Prostate gland (tissue), 2 donors: Measurements from ENCODE around the gene PRUNE1. TPM values are rescaled to one million over a fixed set of nuclear protein-coding genes. Genes with fewer than 3 reads are reported as not detected.

Source experiments
- DNase-seq: peaks from one replicate; pipeline ENCODE4 v3.0.0-alpha.2; 2019; ENCODE audit warnings: low spot score
- H3K27ac ChIP-seq, 2 donors: fragments of 200-600 bp; sonication (generic); 2 replicates each; pipeline ENCODE4 v1.5.1; 2017 to 2019
- H3K27me3 ChIP-seq: fragments of 200-600 bp; sonication (generic); replicated peaks from 2 replicates; pipeline ENCODE4 v1.5.1; 2019; ENCODE audit not compliant: insufficient read depth
- H3K36me3 ChIP-seq, 2 donors: fragments of 200-600 bp; sonication (generic); 1 replicate in 1 of 2; 2 replicates in 1 of 2; pipeline versions ENCODE4 v1.5.1 to v1.8.1; 2017 to 2019
- H3K4me1 ChIP-seq: fragments of 200-600 bp; sonication (generic); replicated peaks from 2 replicates; pipeline ENCODE4 v1.5.1; 2019
- H3K4me3 ChIP-seq, 2 donors: fragments of 200-600 bp; sonication (generic); 2 replicates each; pipeline ENCODE4 v1.5.1; 2017 to 2019
- H3K9me3 ChIP-seq: fragments of 200-600 bp; sonication (generic); 2 replicates; pipeline ENCODE4 v1.5.1; 2017
- CTCF ChIP-seq, 4 experiments: fragments of 200-600 bp in 2 of 4; fragments of 450-650 bp in 2 of 4; sonication (generic) in 2 of 4; IDR thresholded peaks; 1 replicate in 3 of 4; 2 replicates in 1 of 4; pipeline ENCODE4 v1.5.1; 2016 to 2019; ENCODE audit warnings: antibody characterized with exemption in 4 of 4, mild to moderate bottlenecking in 2 of 4, moderate library complexity in 2 of 4
- POLR2A ChIP-seq: fragments of 450-650 bp; IDR thresholded peaks from one replicate; pipeline ENCODE4 v1.6.1; 2016; ENCODE audit warnings: antibody characterized with exemption, mild to moderate bottlenecking
- POLR2AphosphoS5 ChIP-seq: sonication (generic); formaldehyde crosslinking; IDR thresholded peaks from one replicate; pipeline ENCODE4 v1.6.1; 2017; ENCODE audit warnings: antibody characterized with exemption
- WGBS: methylation state at CpG from one replicate; pipeline ENCODE4 v1.1.5; 2018; 5-methylcytosine and 5-hydroxymethylcytosine counted together
- intact Hi-C: fragments of 100-400 bp; cut with DNase I; formaldehyde crosslinking; loops from one replicate; pipeline ENCODE4 v1.14.2; 2022
- total RNA-seq, 2 donors: library from RNA; depleted of rRNA; stranded (reverse); fragments of >200 nt; gene quantifications; one replicate each; pipeline ENCODE4 v1.1.0, GENCODE V29; 2016

PRUNE1 gene, protein sequence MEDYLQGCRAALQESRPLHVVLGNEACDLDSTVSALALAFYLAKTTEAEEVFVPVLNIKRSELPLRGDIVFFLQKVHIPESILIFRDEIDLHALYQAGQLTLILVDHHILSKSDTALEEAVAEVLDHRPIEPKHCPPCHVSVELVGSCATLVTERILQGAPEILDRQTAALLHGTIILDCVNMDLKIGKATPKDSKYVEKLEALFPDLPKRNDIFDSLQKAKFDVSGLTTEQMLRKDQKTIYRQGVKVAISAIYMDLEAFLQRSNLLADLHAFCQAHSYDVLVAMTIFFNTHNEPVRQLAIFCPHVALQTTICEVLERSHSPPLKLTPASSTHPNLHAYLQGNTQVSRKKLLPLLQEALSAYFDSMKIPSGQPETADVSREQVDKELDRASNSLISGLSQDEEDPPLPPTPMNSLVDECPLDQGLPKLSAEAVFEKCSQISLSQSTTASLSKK
- total RNA-seq = 10 to 100 TPM; 29.2 to 37.5 TPM

GRCh38 chr1:151008244-151009205 is at the start of gene PRUNE1:
PRUNE1 (plus strand) TSS chr1:151008449; CDS start chr1:151008633, 184 bp downstream.
- H3K4me1 ChIP-seq = peaks cover under 1% of the 10 kb centered on the region
- intact Hi-C loops = no loop called here

GRCh38 chr1:150960646-150961045 is 47.6 kb upstream of the PRUNE1 start:
- intact Hi-C loops = no loop called here

More at GRCh38 chr1:151008244-151009205, at the start of gene PRUNE1:
- peak within 1 kb of the TSS; percentile 61 to 72 for H3K4me3 ChIP-seq
- WGBS = under 1% methylated on average over 66 of the region's 69 CpGs
- no peaks in the 10 kb centered on the region for H3K27me3 ChIP-seq
- TF ChIP-seq CTCF (IDR thresholded peaks at IDR 0.05) (peak in 3 of 4 experiments; percentile 15 to 68 (median 37)), POLR2A (peak; percentile 76), POLR2AphosphoS5 (peak; percentile 94)
- DNase-seq = peak; percentile 93
- H3K36me3 ChIP-seq = no peaks in the 10 kb centered on the region
- no peaks in the 10 kb centered on the region for H3K9me3 ChIP-seq
- H3K27ac ChIP-seq = peak within 1 kb of the TSS; percentile 91 to 96

DNA sequence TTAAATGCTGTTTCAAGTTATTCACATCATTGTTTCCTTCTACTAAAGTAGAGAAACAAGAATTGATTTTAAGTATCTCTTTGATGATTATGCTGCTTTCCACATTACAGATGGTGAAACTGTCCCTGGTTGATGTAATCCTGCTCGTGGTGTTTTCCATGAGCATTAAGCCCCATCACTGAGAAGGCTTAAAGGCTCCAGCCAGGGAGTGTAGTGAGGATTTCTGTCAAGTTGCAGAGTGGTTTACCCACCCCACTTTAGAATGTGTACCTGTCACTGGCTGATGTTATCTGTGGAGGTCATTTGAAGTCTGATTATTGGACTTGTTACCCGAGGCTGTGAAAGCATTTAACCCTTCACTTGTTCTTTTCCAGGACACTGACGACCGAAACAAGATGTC is 46.5 kb upstream of the PRUNE1 start:
- DNase-seq = no peak
- Histone ChIP-seq H3K27ac (no peak overlapping the region), H3K4me1 (no peaks in the 10 kb centered on the region), H3K36me3 (peaks cover 13 to 24% of the 10 kb centered on the region in 2 donors), H3K27me3 (no peaks in the 10 kb centered on the region), H3K4me3 (no peak overlapping the region), H3K9me3 (no peaks in the 10 kb centered on the region)
- intact Hi-C loops = no loop called here
- TF ChIP-seq POLR2AphosphoS5 = no peak
- no peak for TF ChIP-seq POLR2A
- no peak for TF ChIP-seq CTCF (IDR thresholded peaks at IDR 0.05)
- 58% methylated on average over 4 of the region's 4 CpGs for WGBS

More at GRCh38 chr1:150960646-150961045, 47.6 kb upstream of the PRUNE1 start:
- no peaks in the 10 kb centered on the region for H3K27me3 ChIP-seq
- WGBS = 93% methylated on average over 7 of the region's 7 CpGs
- no peak for DNase-seq
- TF ChIP-seq POLR2AphosphoS5 (no peak), CTCF (IDR thresholded peaks at IDR 0.05) (no peak), POLR2A (no peak)
- H3K36me3 ChIP-seq = peaks cover 1 to 12% of the 10 kb centered on the region in 2 donors
- no peak overlapping the region for H3K27ac ChIP-seq
- no peak overlapping the region for H3K4me3 ChIP-seq
- no peaks in the 10 kb centered on the region for H3K9me3 ChIP-seq
- H3K4me1 ChIP-seq = no peaks in the 10 kb centered on the region

- TF ChIP-seq POLR2AphosphoS5 (no peak), CTCF (IDR thresholded peaks at IDR 0.05) (no peak), POLR2A (no peak)
- no peak for DNase-seq
- no peak overlapping the region for H3K27ac ChIP-seq
- no peaks in the 10 kb centered on the region for H3K9me3 ChIP-seq
- no peaks in the 10 kb centered on the region for H3K27me3 ChIP-seq
- WGBS = 82% methylated on average over 10 of the region's 10 CpGs
- no peak overlapping the region for H3K4me3 ChIP-seq
- intact Hi-C loops = no loop called here
- peaks cover 18 to 40% of the 10 kb centered on the region in 2 donors for H3K36me3 ChIP-seq
- H3K4me1 ChIP-seq = no peaks in the 10 kb centered on the region
Observed at GRCh38 chr1:150963321-150964163, 44.7 kb upstream of the PRUNE1 start.
